Measurements from ENCODE around the gene HDAC11.
"Not testable (repeated sequence)": the region's sequence is repeated elsewhere in the genome, so short reads cannot be mapped to it uniquely, and the experiment has no call there.

The HDAC11 gene

GRCh38 chr3:13492048-13492447, 11.9 kb downstream of the HDAC11 start:
- Histone ChIP-seq H3K36me3 (ENCODE audit: insufficient read depth, low read length) (no peaks in the 10 kb centered on the region), H3K4me3 (ENCODE audit: low read length) (no peak overlapping the region), H3K9me3 (ENCODE audit: low read length) (peaks cover 5% of the 10 kb centered on the region), H3K4me1 (ENCODE audit: insufficient read depth, low read length) (peaks cover 5% of the 10 kb centered on the region), H2AFZ (ENCODE audit: low read depth, low read length) (no peak overlapping the region), H3K27me3 (ENCODE audit: insufficient read depth, low read length) (no peaks in the 10 kb centered on the region)

DNA sequence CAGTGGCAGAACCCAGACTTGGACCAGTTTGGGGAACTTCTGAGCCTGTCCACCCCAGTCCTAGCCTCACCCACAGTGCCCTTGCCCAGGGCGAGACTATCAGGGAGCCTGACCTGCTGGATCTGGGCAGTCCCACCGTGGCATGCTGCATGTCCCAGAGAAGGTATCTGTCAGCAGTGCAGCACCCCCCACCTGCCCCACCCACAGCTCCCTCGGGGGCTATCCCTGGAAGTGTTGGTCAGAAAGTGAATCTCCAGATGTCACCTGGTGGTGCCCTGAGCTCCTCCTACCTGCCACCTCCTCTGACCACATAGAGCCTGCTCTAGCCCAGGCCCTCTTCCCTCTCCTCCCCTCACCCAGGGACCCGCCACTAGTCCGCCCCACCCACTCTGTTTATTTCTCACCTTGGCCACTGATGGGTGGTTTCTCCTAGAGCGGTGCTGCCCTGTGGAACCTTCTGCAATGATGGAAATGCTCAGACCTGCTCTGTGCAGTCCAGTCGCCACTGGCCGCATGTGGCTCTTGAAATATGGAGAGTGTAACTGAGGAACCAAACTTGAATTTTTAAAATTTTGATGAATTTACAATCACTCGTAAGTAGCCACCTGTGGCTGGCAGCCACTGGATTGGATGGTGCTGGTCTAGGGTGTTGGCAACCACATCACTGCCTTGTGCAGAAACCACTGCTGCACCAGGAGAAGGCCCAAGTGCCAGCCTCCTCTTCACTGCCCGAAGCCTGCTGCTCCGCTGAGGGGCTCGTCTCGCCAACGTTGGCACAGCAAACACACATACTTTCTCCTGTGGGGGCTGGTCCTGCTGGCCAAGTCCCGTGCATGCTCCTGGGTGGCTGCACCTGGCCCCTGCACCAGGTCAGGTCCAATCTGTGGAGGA, 13.1 kb downstream of the HDAC11 start:
- Histone ChIP-seq H3K4me1 (ENCODE audit: insufficient read depth, low read length) (peaks cover 5% of the 10 kb centered on the region), H3K36me3 (ENCODE audit: insufficient read depth, low read length) (no peaks in the 10 kb centered on the region), H3K9me3 (ENCODE audit: low read length) (peaks cover 5% of the 10 kb centered on the region), H3K27me3 (ENCODE audit: insufficient read depth, low read length) (no peaks in the 10 kb centered on the region), H2AFZ (ENCODE audit: low read depth, low read length) (no peak overlapping the region), H3K4me3 (ENCODE audit: low read length) (no peak overlapping the region)

GRCh38 chr3:13493867-13494441, 13.8 kb downstream of the HDAC11 start:
- Histone ChIP-seq H3K9me3 (ENCODE audit: low read length) (peaks cover 5% of the 10 kb centered on the region), H3K27me3 (ENCODE audit: insufficient read depth, low read length) (no peaks in the 10 kb centered on the region), H3K36me3 (ENCODE audit: insufficient read depth, low read length) (no peaks in the 10 kb centered on the region), H2AFZ (ENCODE audit: low read depth, low read length) (no peak overlapping the region), H3K4me3 (ENCODE audit: low read length) (no peak overlapping the region), H3K4me1 (ENCODE audit: insufficient read depth, low read length) (peaks cover 5% of the 10 kb centered on the region)

GRCh38 chr3:13494463-13495350, 14.6 kb downstream of the HDAC11 start:
- Histone ChIP-seq H3K9me3 (ENCODE audit: low read length) (no peaks in the 10 kb centered on the region), H3K4me3 (ENCODE audit: low read length) (no peak overlapping the region), H2AFZ (ENCODE audit: low read depth, low read length) (no peak overlapping the region), H3K36me3 (ENCODE audit: insufficient read depth, low read length) (no peaks in the 10 kb centered on the region), H3K27me3 (ENCODE audit: insufficient read depth, low read length) (no peaks in the 10 kb centered on the region), H3K4me1 (ENCODE audit: insufficient read depth, low read length) (peaks cover 5% of the 10 kb centered on the region)

- no peak overlapping the region for H3K4me3 ChIP-seq (ENCODE audit: low read length)
- no peak overlapping the region for H2AFZ ChIP-seq (ENCODE audit: low read depth, low read length)
- H3K36me3 ChIP-seq (ENCODE audit: insufficient read depth, low read length): no peaks in the 10 kb centered on the region
- H3K27me3 ChIP-seq (ENCODE audit: insufficient read depth, low read length): no peaks in the 10 kb centered on the region
- peaks cover 5% of the 10 kb centered on the region for H3K4me1 ChIP-seq (ENCODE audit: insufficient read depth, low read length)
- no peaks in the 10 kb centered on the region for H3K9me3 ChIP-seq (ENCODE audit: low read length)
These were observed 15.3 kb downstream of the HDAC11 start for GRCh38 chr3:13495351-13495813.

DNA sequence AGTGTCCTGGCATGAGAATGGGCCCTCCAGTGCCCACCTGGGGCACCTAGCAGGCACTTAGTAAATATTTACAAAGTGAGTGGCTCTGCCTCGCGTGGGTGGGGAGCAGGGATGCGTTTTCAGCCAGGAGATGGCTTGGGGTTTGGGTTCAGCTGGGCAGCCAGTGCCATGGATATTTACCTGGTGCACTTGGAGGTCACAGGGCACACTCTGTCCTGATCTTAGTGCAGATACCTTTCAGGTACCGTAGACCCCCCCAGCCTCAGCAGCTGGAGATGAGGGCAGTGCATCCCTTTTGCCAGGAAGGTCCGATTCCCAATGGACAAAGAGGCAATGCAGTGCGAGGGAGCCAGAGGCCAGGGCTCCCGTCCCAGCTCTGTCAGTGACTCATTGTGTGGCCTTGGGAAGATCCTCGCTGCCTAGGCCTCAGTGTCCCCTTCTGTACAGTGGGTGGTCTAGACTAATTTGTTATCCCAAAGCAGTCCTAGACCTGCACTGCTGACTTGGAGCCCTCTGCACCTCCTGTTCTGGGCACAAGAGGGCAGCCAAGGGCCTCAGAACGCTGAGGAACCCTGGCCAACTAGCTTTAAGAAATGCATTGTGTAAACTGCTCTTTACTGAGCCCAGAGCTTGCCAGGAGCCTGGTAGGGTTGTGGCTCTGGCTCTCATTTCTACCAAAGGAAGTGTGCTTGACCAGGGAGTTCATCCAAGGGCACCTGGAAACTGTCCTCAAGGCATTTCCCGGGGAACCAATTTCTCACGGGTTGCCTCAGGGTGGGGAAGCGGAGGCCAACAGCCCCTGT, 16.0 kb downstream of the HDAC11 start:
- Histone ChIP-seq H3K4me3 (ENCODE audit: low read length) (no peak overlapping the region), H2AFZ (ENCODE audit: low read depth, low read length) (no peak overlapping the region), H3K27me3 (ENCODE audit: insufficient read depth, low read length) (no peaks in the 10 kb centered on the region), H3K4me1 (ENCODE audit: insufficient read depth, low read length) (peaks cover 5% of the 10 kb centered on the region), H3K9me3 (ENCODE audit: low read length) (no peaks in the 10 kb centered on the region), H3K36me3 (ENCODE audit: insufficient read depth, low read length) (no peaks in the 10 kb centered on the region)

DNA sequence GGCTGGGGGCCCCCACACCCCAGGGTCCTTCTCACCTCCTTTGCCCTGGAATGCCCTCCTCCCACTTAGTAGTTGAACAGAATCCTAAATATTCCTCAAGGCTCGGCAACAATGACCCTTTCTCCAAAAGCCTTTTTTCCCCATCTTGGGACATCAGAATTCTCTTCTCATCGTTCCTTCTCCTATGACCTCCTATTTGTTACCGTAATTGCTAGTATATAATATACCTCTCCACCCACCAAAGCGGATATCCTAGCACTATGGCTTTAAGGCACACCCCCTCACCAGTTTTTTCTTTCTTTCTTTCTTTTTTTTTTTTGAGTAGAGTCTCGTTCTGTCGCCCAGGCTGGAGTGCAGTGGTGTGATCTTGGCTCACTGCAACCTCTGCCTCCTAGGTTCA, 16.8 kb downstream of the HDAC11 start:
- no peaks in the 10 kb centered on the region for H3K27me3 ChIP-seq (ENCODE audit: insufficient read depth, low read length)
- no peaks in the 10 kb centered on the region for H3K36me3 ChIP-seq (ENCODE audit: insufficient read depth, low read length)
- H3K4me3 ChIP-seq (ENCODE audit: low read length): no peak overlapping the region
- no peaks in the 10 kb centered on the region for H3K9me3 ChIP-seq (ENCODE audit: low read length)
- peaks cover 5% of the 10 kb centered on the region for H3K4me1 ChIP-seq (ENCODE audit: insufficient read depth, low read length)
- H2AFZ ChIP-seq (ENCODE audit: low read depth, low read length): no peak overlapping the region

- H3K36me3 ChIP-seq (ENCODE audit: insufficient read depth, low read length): no peaks in the 10 kb centered on the region
- peaks cover 5% of the 10 kb centered on the region for H3K4me1 ChIP-seq (ENCODE audit: insufficient read depth, low read length)
- no peaks in the 10 kb centered on the region for H3K9me3 ChIP-seq (ENCODE audit: low read length)
- no peak overlapping the region for H2AFZ ChIP-seq (ENCODE audit: low read depth, low read length)
- no peaks in the 10 kb centered on the region for H3K27me3 ChIP-seq (ENCODE audit: insufficient read depth, low read length)
- no peak overlapping the region for H3K4me3 ChIP-seq (ENCODE audit: low read length)
These were observed 17.3 kb downstream of the HDAC11 start for GRCh38 chr3:13497386-13497785.

GRCh38 chr3:13498354-13499060, 18.4 kb downstream of the HDAC11 start:
- no peak overlapping the region for H3K4me3 ChIP-seq (ENCODE audit: low read length)
- no peak overlapping the region for H2AFZ ChIP-seq (ENCODE audit: low read depth, low read length)
- H3K4me1 ChIP-seq (ENCODE audit: insufficient read depth, low read length): peaks cover 5% of the 10 kb centered on the region
- H3K27me3 ChIP-seq (ENCODE audit: insufficient read depth, low read length): no peaks in the 10 kb centered on the region
- no peaks in the 10 kb centered on the region for H3K9me3 ChIP-seq (ENCODE audit: low read length)
- no peaks in the 10 kb centered on the region for H3K36me3 ChIP-seq (ENCODE audit: insufficient read depth, low read length)

DNA sequence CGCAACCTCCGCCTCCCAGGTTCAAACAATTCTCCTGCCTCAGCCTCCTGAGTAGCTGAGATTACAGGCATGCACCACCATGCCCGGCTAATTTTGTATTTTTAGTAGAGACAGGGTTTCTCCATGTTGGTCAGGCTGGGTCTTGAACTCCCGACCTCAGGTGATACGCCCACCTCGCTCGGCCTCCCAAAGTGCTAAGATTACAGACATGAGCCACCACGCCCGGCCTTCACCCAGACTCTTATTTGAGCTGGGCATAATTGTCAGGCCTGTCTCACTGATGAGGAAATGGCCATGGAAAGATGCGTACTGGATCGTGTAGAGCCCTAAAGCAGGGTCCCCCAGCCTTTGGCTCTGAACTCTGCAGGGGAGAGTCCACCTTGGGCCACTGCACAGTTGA, 19.1 kb downstream of the HDAC11 start:
- H2AFZ ChIP-seq (ENCODE audit: low read depth, low read length); H3K27me3 ChIP-seq (ENCODE audit: insufficient read depth, low read length); H3K36me3 ChIP-seq (ENCODE audit: insufficient read depth, low read length); H3K4me3 ChIP-seq (ENCODE audit: low read length); H3K4me1 ChIP-seq (ENCODE audit: insufficient read depth, low read length); H3K9me3 ChIP-seq (ENCODE audit: low read length): not testable (repeated sequence)

DNA sequence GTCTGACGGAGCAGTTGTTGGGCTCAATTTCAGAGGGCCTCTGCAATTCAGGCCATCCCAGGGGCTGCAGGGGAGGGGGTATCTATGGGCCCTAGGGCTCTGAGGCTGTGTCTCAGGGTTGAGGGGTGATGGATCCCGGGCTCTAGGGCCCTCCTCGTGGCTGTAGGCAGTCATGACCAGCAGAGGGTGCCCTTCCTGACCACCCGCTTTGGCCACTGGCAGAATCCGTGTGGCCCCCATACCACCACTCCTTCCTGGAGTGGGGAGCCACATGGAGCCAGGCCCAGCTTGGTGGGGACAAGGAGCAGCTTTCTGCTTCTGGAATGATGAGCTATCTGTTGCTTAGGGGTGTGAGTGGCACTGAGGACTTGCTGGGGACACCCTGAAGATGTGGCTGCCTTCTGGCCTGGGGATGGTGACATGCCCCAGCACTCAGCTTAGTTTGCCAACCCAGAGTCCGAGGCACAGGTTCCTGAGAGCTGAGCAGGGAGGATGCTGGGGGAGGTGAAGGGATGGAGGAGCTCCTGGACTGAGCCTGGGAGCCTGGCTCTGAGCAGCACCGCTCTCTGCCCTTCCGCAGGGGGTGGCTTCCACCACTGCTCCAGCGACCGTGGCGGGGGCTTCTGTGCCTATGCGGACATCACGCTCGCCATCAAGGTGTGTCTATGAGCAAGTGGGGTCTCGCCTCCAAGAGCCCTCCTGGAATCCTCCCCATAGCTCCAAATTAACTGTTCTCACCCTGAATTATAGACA, 20.2 kb downstream of the HDAC11 start:
- Histone ChIP-seq H3K9me3 (ENCODE audit: low read length) (no peaks in the 10 kb centered on the region), H3K4me1 (ENCODE audit: insufficient read depth, low read length) (peaks cover 15% of the 10 kb centered on the region), H3K27me3 (ENCODE audit: insufficient read depth, low read length) (no peaks in the 10 kb centered on the region), H2AFZ (ENCODE audit: low read depth, low read length) (no peak overlapping the region), H3K36me3 (ENCODE audit: insufficient read depth, low read length) (no peaks in the 10 kb centered on the region), H3K4me3 (ENCODE audit: low read length) (no peak overlapping the region)
